HFF-Myc (cell line): Measurements from ENCODE around the gene CDK4.

Experiments
- DNase-seq: peaks from one replicate; pipeline ENCODE4 v3.0.0-alpha.2; 2011; ENCODE audit warnings: low read depth; ENCODE audit errors: extremely low read depth
- H3K4me3 ChIP-seq: replicated peaks from 2 replicates; pipeline ENCODE4 v1.5.1; 2011; ENCODE audit warnings: low read depth, mild to moderate bottlenecking, control low read depth, low read length
- CTCF ChIP-seq: IDR thresholded peaks from 2 replicates; pipeline ENCODE4 v1.5.1; 2012; ENCODE audit warnings: mild to moderate bottlenecking, low read depth, low read length, control low read depth; ENCODE audit errors: missing control alignments

Gene CDK4

GRCh38 chr12:57713209-57713608 lies 38.9 kb downstream of the CDK4 start:
- H3K4me3 ChIP-seq = no peak overlapping the region
- DNase-seq = no peak
- no peak for TF ChIP-seq CTCF

- no peak overlapping the region for H3K4me3 ChIP-seq
- TF ChIP-seq CTCF = no peak
- no peak for DNase-seq
These were observed 39.4 kb downstream of the CDK4 start for GRCh38 chr12:57712701-57713100.

- DNase-seq = no peak
- no peak overlapping the region for H3K4me3 ChIP-seq
- no peak for TF ChIP-seq CTCF
These were observed 43.8 kb downstream of the CDK4 start for GRCh38 chr12:57708296-57708695.

- DNase-seq = no peak
- TF ChIP-seq CTCF = no peak
- H3K4me3 ChIP-seq = no peak overlapping the region
These were observed 44.9 kb downstream of the CDK4 start for GRCh38 chr12:57707250-57707649.

- no peak for TF ChIP-seq CTCF
- no peak overlapping the region for H3K4me3 ChIP-seq
- no peak for DNase-seq
These were observed 51.8 kb downstream of the CDK4 start for GRCh38 chr12:57700317-57700716.

- H3K4me3 ChIP-seq = no peak overlapping the region
- no peak for TF ChIP-seq CTCF
These were observed 53.7 kb downstream of the CDK4 start for GRCh38 chr12:57698414-57698813.

More at GRCh38 chr12:57698414-57698813, 53.7 kb downstream of the CDK4 start:
- DNase-seq = no peak
